Astrocyte (in vitro differentiated cells and primary cell): Measurements from ENCODE around the gene PXDN. TPM values are rescaled to one million over a fixed set of nuclear protein-coding genes. Genes with fewer than 3 reads are reported as not detected.

ENCODE experiments used
- DNase-seq: peaks from one replicate; pipeline ENCODE4 v3.0.0-alpha.2; 2010; ENCODE audit warnings: low read depth
- FAIRE-seq: peaks from 2 replicates; lab custom pipeline; 2011; peaks lifted over from hg19 to GRCh38; lab: Jason Lieb, UNC
- H2AFZ ChIP-seq: 2 replicates; pipeline ENCODE4 v1.6.0; 2012; ENCODE audit warnings: low read depth, low read length, inconsistent platforms
- H3K27ac ChIP-seq: 2 replicates; pipeline ENCODE4 v1.5.1; 2011; ENCODE audit warnings: low read depth, low read length, inconsistent platforms
- H3K27me3 ChIP-seq: 2 replicates; pipeline ENCODE4 v1.6.0; 2011; ENCODE audit warnings: low read length, inconsistent platforms; ENCODE audit not compliant: insufficient read depth
- H3K36me3 ChIP-seq: 2 replicates; pipeline ENCODE4 v1.5.1; 2011; ENCODE audit warnings: low read length, inconsistent platforms; ENCODE audit not compliant: insufficient read depth
- H3K4me1 ChIP-seq: 2 replicates; pipeline ENCODE4 v1.5.1; 2011; ENCODE audit warnings: low read length, inconsistent platforms; ENCODE audit not compliant: insufficient read depth
- H3K4me2 ChIP-seq: 2 replicates; pipeline ENCODE4 v1.6.0; 2012; ENCODE audit warnings: low read length, inconsistent platforms
- H3K4me3 ChIP-seq: 2 replicates; pipeline ENCODE4 v1.5.1; 2011; ENCODE audit warnings: low read depth, mild to moderate bottlenecking, low read length, inconsistent platforms; ENCODE audit not compliant: insufficient read depth
- H3K79me2 ChIP-seq: 2 replicates; pipeline ENCODE4 v1.6.0; 2012; ENCODE audit warnings: mild to moderate bottlenecking, low read length, inconsistent platforms; ENCODE audit not compliant: insufficient read depth
- H3K9ac ChIP-seq: 2 replicates; pipeline ENCODE4 v1.6.0; 2012; ENCODE audit warnings: mild to moderate bottlenecking, low read length, inconsistent platforms
- H3K9me3 ChIP-seq: 2 replicates; pipeline ENCODE4 v1.5.1; 2012; ENCODE audit warnings: low read depth, mild to moderate bottlenecking, low read length, inconsistent platforms; ENCODE audit not compliant: insufficient read depth
- H4K20me1 ChIP-seq: 2 replicates; pipeline ENCODE4 v1.6.0; 2012; ENCODE audit warnings: low read length, inconsistent platforms; ENCODE audit not compliant: insufficient read depth
- H3K27ac Mint-ChIP-seq: one replicate; pipeline ENCODE4 v1.8.0; 2021; ENCODE audit warnings: mild to moderate bottlenecking, mixed read lengths; ENCODE audit not compliant: unreplicated experiment
- H3K27me3 Mint-ChIP-seq: one replicate; pipeline ENCODE4 v1.8.0; 2021; ENCODE audit warnings: low read depth, mixed read lengths; ENCODE audit not compliant: unreplicated experiment
- H3K36me3 Mint-ChIP-seq: one replicate; pipeline ENCODE4 v1.8.0; 2021; ENCODE audit warnings: low read depth, mixed read lengths; ENCODE audit not compliant: unreplicated experiment
- H3K4me1 Mint-ChIP-seq: one replicate; pipeline ENCODE4 v1.8.0; 2021; ENCODE audit warnings: low read depth, mixed read lengths; ENCODE audit not compliant: unreplicated experiment
- H3K4me3 Mint-ChIP-seq: one replicate; pipeline ENCODE4 v1.8.0; 2021; ENCODE audit warnings: mild to moderate bottlenecking, moderate library complexity, mixed read lengths; ENCODE audit not compliant: unreplicated experiment
- H3K9me3 Mint-ChIP-seq: one replicate; pipeline ENCODE4 v1.8.0; 2021; ENCODE audit warnings: mild to moderate bottlenecking, mixed read lengths; ENCODE audit not compliant: unreplicated experiment
- CTCF ChIP-seq: IDR thresholded peaks from 2 replicates; pipeline ENCODE4 v1.5.1; 2011; ENCODE audit warnings: low read depth, mild to moderate bottlenecking, inconsistent platforms, low read length, moderate library complexity; ENCODE audit not compliant: insufficient read depth
- EZH2 ChIP-seq: IDR thresholded peaks from 2 replicates; pipeline ENCODE4 v1.6.1; 2012; ENCODE audit warnings: mild to moderate bottlenecking, low read length, inconsistent platforms; ENCODE audit not compliant: insufficient read depth
- total RNA-seq: library from RNA; stranded (reverse); gene quantifications from 2 replicates; pipeline ENCODE4 v1.2.1, GENCODE V29; 2021

Gene PXDN
- total RNA-seq, 1 donor from 2014 or later: 417 TPM

GRCh38 chr2:1661891-1662605 is 82.3 kb downstream of the PXDN start:
- peaks cover 62% of the 10 kb centered on the region for H3K36me3 ChIP-seq
- H3K9ac ChIP-seq: no peak overlapping the region
- H3K4me3 Mint-ChIP-seq: no peak overlapping the region
- H3K27ac ChIP-seq: no peak overlapping the region
- H3K4me3 ChIP-seq: no peak overlapping the region
- H2AFZ ChIP-seq: no peak overlapping the region
- H3K79me2 ChIP-seq: peaks cover 9% of the 10 kb centered on the region
- DNase-seq (no peak), FAIRE-seq (no peak)
- no peak for TF ChIP-seq EZH2
- no peak for TF ChIP-seq CTCF
- no peaks in the 10 kb centered on the region for H3K9me3 ChIP-seq
- no peaks in the 10 kb centered on the region for H3K9me3 Mint-ChIP-seq
- no peak overlapping the region for H3K27ac Mint-ChIP-seq
- no peaks in the 10 kb centered on the region for H3K27me3 Mint-ChIP-seq
- no peaks in the 10 kb centered on the region for H3K4me1 Mint-ChIP-seq
- peaks cover 27% of the 10 kb centered on the region for H3K36me3 Mint-ChIP-seq
- peaks cover 15% of the 10 kb centered on the region for H4K20me1 ChIP-seq
- H3K4me2 ChIP-seq: no peak overlapping the region
- no peaks in the 10 kb centered on the region for H3K27me3 ChIP-seq
- H3K4me1 ChIP-seq: no peaks in the 10 kb centered on the region

GRCh38 chr2:1660656-1661640 is 83.4 kb downstream of the PXDN start:
- DNase-seq: no peak
- H3K4me1 Mint-ChIP-seq: no peaks in the 10 kb centered on the region
- Histone ChIP-seq H3K27ac (no peak overlapping the region), H2AFZ (no peak overlapping the region), H3K9me3 (no peaks in the 10 kb centered on the region), H3K4me3 (no peak overlapping the region), H3K27me3 (no peaks in the 10 kb centered on the region), H3K36me3 (peaks cover 58% of the 10 kb centered on the region), H3K4me2 (no peak overlapping the region), H3K9ac (no peak overlapping the region), H4K20me1 (peaks cover 15% of the 10 kb centered on the region), H3K4me1 (peaks cover 3% of the 10 kb centered on the region), H3K79me2 (peaks cover 15% of the 10 kb centered on the region)
- H3K36me3 Mint-ChIP-seq: peaks cover 27% of the 10 kb centered on the region
- no peak overlapping the region for H3K27ac Mint-ChIP-seq
- no peak overlapping the region for H3K4me3 Mint-ChIP-seq
- no peaks in the 10 kb centered on the region for H3K27me3 Mint-ChIP-seq
- no peak for TF ChIP-seq CTCF
- no peak for TF ChIP-seq EZH2
- no peaks in the 10 kb centered on the region for H3K9me3 Mint-ChIP-seq
- FAIRE-seq: no peak
